ENCODE results near the gene PATL1.
"Not testable (repeated sequence)": the region's sequence is repeated elsewhere in the genome, so short reads cannot be mapped to it uniquely, and the experiment has no call there.

PATL1 gene

GRCh38 chr11:59674291-59674690 is 5.5 kb upstream of the PATL1 start:
- DNase-seq, result no peak

- DNase-seq, result no peak
Measured at GRCh38 chr11:59673291-59673690, 4.5 kb upstream of the PATL1 start.

- no peak for DNase-seq
Measured at GRCh38 chr11:59671471-59671870, 2.6 kb upstream of the PATL1 start.

- DNase-seq, result no peak
Measured at GRCh38 chr11:59669611-59670009, 773 bp upstream of the PATL1 start.

GRCh38 chr11:59668188-59668949 is 468 bp downstream of the PATL1 start:
- DNase-seq, result no peak

GRCh38 chr11:59667812-59668187 is 1.0 kb downstream of the PATL1 start:
- DNase-seq, result no peak

- no peak for DNase-seq
Measured at GRCh38 chr11:59666969-59667368, 1.9 kb downstream of the PATL1 start.

GRCh38 chr11:59660621-59661020 is 8.2 kb downstream of the PATL1 start:
- DNase-seq, result no peak

GRCh38 chr11:59659981-59660380 is 8.9 kb downstream of the PATL1 start:
- DNase-seq, result no peak

- DNase-seq, result no peak
Measured at GRCh38 chr11:59658036-59658435, 10.8 kb downstream of the PATL1 start.

- no peak for DNase-seq
Measured at GRCh38 chr11:59654893-59655292, 13.9 kb downstream of the PATL1 start.

- DNase-seq, result no peak
Measured at GRCh38 chr11:59647245-59647980, 21.4 kb downstream of the PATL1 start.

- no peak for DNase-seq
Measured at GRCh38 chr11:59644528-59644927, 24.3 kb downstream of the PATL1 start.

- no peak for DNase-seq
Measured at GRCh38 chr11:59643390-59643789, 25.4 kb downstream of the PATL1 start.

- DNase-seq, result no peak
Measured at GRCh38 chr11:59641156-59641555, 27.7 kb downstream of the PATL1 start.

- DNase-seq, result no peak
Measured at GRCh38 chr11:59630493-59630892, 38.3 kb downstream of the PATL1 start.

- no peak for DNase-seq
Measured at GRCh38 chr11:59629996-59630395, 38.8 kb downstream of the PATL1 start.

GRCh38 chr11:59626969-59627368 is 41.9 kb downstream of the PATL1 start:
- DNase-seq, result not testable (repeated sequence)

GRCh38 chr11:59625703-59626102 is 43.1 kb downstream of the PATL1 start:
- DNase-seq, result no peak

- DNase-seq, result no peak
Measured at GRCh38 chr11:59617876-59618275, 51.0 kb downstream of the PATL1 start.

- DNase-seq, result no peak
Measured at GRCh38 chr11:59616396-59616982, 52.3 kb downstream of the PATL1 start.

- DNase-seq, result peak; percentile 99
Measured at GRCh38 chr11:59615637-59616395, 53.0 kb downstream of the PATL1 start, which contains the start of gene OSBP. TSS of gene OSBP (minus strand) at chr11:59615774. CDS start at chr11:59615664, 110 bp downstream.

- peak; percentile 29 for DNase-seq
Measured at GRCh38 chr11:59615120-59615636, 53.7 kb downstream of the PATL1 start.

All from DMS79 (cell line).